Stimulated activated CD8-positive, alpha-beta memory T cell treated with anti-CD3 and anti-CD28 coated beads, Interleukin-12 subunit alpha, Interleukin-12 subunit beta, amount 100 ng/mL, for 24 hours (primary cell): ENCODE results near the gene PBXIP1.
"Not testable (repeated sequence)": the region's sequence is repeated elsewhere in the genome, so short reads cannot be mapped to it uniquely, and the experiment has no call there.

Experiments used
- DNase-seq: peaks from one replicate; pipeline ENCODE4 v3.0.0-alpha.2; 2020; ENCODE audit errors: extremely low read depth

PBXIP1 gene, protein sequence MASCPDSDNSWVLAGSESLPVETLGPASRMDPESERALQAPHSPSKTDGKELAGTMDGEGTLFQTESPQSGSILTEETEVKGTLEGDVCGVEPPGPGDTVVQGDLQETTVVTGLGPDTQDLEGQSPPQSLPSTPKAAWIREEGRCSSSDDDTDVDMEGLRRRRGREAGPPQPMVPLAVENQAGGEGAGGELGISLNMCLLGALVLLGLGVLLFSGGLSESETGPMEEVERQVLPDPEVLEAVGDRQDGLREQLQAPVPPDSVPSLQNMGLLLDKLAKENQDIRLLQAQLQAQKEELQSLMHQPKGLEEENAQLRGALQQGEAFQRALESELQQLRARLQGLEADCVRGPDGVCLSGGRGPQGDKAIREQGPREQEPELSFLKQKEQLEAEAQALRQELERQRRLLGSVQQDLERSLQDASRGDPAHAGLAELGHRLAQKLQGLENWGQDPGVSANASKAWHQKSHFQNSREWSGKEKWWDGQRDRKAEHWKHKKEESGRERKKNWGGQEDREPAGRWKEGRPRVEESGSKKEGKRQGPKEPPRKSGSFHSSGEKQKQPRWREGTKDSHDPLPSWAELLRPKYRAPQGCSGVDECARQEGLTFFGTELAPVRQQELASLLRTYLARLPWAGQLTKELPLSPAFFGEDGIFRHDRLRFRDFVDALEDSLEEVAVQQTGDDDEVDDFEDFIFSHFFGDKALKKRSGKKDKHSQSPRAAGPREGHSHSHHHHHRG

DNA sequence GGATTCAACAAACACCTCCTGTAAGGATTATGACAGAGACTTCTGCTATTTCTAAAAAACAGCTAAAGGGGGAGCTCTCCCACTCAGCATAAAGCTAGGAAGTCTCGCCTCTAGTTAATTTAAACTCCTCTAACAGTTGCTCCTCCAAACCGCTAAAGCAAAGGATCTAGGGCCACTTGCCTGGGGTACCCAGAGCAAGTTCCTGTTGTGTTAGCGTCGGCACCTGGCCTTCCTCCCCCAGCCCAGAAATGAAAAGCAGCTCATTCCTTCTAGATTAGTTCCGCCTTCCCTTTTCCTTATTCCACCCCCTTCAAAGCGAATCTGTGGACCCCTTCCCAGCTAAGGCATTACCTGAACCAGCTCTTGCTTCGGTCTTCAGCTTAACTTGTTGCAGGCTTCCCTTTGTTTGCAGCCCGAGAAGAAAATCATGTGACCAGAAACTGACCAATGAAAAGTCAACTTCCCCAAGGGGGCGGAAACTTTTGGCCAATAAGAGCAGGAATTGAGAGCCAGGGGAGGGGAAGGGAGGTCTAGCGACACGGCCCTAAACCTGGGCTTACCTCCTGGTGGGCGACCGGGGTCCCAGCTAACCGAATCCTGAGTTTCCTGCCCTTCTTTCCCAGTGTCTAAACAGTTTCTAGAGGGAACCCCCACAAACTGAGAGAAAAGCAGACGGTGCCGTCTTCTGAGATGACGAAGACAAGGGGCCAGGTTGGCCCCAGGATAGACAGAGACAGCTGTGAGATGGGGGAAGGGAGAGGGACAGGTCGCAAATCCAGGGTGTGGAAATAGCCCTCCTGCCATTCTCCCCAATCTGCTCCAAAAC, at the start of gene PBXIP1:
TSS of gene PBXIP1 (minus strand) at position 382 of the 826 bp plus-strand sequence. CDS start 2,378 bp downstream, outside the sequence.
- no peak for DNase-seq

DNA sequence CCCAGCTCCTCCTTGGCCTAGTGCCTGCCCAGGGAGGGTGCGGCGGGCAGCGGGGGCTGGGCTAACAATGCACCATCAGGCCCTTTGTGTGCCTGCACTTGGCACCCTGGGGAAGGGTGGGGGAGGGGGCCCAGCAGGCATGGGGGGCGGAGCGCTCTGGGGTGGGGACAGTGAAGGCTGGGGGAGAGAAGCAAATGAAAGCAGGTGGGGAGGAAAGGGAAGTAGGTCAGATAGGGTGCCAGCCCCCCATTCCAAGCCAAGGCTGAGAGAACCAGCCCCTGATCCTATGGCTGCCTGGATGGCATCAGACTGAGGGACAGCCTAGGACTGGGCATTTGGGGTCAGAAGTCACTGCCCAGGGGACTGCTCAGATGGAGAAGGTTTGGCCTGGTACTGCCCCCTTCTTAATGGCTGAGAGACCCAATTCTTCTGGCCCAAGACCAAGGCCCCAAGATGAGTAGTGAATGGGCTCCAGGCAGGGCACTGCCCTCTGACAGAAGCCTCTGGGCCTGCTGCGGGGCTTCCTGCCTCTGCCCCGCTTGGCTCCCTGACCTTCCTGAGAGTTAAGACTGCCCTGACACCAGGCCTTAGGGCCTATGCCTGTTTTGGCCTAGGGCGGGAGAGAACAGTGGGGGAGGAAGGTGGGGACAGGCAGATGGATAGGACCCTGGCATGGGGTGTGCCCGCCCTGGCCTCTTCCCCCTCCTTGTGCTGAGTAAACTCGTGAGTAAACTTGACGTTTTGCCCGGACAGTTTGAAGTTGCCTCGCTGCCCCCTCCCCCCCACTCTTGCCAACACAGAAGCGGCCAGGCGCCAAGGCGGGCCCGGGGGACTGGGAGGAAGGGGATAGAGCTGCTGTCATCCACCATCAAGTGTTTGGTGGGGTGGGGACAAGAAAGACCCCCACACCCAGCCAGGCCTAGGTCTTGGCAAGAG, 49.4 kb upstream of the PBXIP1 start:
- DNase-seq: no peak

- no peak for DNase-seq
Measured at GRCh38 chr1:155004352-155005075, 48.6 kb upstream of the PBXIP1 start.

DNA sequence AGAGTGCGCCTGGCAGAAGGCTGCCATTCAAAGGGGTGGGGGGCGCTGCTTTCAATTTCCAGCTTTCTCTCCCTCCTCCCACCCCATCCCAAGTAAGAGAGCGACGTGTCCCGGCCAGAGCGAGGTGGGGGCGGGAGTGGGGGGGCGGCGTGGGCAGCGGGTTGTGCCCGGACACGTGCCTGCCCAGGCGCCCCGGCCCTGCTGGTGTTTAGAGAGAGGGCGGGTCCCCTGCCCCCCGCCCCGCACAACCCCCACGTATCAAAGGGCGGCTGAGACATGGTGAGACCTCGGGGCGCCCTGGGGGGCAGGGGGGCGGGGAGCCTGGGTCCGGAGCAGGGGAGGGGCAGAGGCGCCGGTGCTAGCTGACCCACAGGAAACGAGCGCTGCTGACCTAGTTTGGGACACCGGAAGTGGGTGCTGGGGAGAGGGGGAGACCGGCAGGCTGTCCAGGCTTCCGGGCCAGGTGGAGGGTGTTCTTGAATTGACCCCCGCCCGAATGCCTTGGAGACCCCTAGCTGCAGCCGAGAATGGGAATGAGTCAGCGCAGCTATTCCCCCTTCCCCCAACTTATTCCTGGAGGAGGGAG, 48.0 kb upstream of the PBXIP1 start:
- DNase-seq: no peak

DNA sequence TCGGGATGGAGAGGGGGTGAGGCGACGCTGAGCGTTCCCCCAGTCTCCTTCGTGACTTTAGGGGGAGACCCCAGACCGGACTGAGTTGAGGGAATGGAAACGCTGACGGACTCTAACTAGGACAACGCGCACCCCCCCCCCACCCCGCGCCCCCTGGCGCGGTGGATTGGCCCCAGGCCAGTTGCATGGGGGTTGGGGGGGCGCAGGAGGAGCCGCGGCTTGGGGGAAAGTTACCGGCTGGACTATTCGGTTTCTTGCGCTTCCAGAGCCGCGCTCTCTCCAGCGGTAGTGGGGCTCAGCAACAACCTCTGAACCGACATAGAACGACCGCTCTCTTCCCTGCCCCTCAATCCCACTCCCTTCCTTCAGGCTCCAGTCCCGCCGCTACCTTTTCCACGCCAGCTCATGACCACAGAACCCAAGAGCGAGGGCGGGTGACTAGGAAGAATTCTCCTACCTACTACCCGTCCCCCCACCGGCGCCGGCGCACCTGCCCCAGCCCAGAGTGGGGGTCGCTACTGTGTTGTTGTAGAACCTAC, 47.4 kb upstream of the PBXIP1 start:
- DNase-seq: no peak

DNA sequence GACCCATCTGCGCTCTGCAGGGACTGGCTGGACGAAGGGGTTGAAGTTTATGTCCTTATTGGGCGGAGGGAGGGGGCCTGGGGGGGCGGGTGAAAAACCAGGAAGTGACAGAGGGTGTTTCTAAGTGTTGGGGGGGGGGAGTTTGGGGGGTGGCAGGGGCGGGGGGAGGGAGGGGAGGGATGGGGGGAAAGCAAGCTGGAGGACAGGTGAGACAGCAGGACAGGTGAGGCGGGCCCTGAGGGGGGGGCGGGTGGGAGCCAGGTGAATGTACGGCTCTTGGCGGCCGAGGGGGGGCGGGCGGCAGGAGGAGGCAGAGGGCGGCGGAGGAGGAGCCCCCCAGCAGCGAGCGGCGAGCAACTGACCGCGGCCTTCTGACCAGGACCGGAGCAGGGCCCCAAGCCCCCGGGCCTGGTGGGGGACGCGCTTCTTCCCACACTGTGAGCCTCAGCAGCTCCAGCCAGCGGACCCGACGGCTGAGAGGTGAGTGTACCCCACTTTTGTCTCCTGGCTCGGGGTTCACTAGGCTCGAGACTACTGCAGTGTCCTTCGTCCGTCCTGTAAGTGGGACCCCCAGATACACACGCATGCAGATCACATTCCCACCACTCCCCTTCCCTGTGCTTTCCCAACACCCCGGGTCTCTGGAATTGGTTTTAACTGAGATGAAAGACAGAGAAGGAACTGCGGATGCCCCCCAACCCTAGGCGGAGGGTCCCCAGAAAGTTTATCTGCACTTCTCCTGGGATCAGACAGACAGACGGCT, 46.7 kb upstream of the PBXIP1 start, which contains the start of gene ZBTB7B:
TSS of gene ZBTB7B (plus strand) at position 339 of the 763 bp plus-strand sequence. CDS start 11,859 bp downstream, outside the sequence.
- DNase-seq: no peak

DNA sequence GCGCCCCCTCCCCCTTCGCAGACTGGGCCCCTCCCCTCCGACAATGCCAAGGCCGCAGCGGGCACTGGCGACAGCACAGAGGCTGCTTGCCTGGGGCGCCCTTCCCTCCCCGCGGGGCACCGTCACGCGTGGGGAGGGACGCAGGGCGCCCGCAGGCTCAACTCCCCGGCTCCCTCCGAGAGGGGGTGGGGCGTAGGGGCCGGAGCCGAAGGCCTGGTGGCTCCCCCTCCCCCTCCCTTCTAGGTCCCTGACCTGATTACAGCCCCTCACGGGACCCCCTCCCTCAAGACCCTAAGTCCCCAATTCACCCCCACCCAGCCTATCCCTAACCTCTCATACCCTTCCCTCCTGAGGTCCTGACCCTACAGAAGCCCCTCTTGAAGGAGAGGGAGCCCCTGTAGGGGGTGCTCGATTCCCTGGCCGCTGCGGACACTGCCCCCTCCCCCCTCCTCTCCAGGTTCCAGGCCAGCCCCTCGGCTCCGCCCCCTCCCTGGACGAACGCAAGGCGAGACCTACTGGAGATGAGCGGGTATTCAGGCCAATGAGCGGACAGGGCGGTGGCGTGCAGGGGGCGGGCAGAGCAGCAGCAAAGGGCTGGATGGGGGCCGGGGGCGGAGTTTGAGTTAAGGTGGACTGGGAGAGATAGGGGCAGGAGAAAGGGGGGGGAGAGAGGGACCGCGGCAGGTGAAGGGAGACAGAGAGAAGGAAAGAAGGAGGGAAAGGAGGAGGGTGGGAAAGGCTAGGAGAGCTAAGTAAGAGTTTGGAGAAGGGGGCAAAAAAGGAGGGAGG, 46.0 kb upstream of the PBXIP1 start:
- peak; percentile 99 for DNase-seq

DNA sequence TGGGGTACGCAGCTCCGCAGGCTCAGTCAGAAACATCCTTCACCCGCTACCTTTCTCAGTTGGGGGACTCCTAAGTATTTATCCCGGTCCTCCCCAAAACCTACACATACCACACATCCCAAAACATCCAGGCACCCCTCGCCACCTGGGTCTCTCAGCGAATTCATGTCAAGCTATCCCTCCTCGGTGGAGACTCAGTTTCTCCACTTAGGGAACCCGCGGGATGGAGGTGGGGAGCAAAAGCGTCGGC, 45.5 kb upstream of the PBXIP1 start:
- DNase-seq: no peak

DNA sequence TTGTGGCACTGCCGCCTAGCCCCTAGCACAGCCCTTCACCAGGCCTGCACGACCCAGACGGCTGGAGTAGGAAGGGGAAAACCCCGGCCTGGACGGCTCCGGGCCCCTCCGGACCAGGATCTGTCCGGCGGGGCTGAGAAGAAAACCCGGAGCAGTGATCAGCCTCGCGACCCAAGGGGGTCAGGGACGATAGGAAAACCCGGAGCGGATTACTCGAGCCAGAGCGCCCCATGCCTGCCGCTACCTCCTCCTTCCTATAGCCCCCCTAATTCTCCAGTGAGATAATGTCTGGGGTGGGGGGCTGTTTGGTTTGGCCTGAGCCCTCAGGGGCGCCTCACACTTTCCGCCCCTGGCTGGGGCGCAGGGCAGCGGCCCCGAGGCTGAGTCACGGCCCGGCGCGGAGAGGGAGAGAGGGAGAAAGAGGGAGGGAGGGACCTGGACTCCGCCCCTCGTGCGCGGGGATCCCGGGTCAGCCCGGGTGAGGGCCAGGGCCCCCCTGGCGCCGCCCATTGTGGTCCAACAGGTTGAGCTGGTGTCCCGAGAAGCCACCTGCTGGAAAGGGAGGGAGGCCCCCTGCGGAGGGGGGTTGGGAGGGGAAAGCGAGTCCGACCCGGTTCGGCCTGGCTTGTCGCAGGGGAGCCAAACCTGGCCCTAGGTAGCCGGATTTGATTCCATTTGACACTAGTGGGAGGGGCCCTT, 45.0 kb upstream of the PBXIP1 start:
- peak; percentile 57 for DNase-seq

- no peak for DNase-seq
Measured at GRCh38 chr1:155000411-155000725, 44.5 kb upstream of the PBXIP1 start.

DNA sequence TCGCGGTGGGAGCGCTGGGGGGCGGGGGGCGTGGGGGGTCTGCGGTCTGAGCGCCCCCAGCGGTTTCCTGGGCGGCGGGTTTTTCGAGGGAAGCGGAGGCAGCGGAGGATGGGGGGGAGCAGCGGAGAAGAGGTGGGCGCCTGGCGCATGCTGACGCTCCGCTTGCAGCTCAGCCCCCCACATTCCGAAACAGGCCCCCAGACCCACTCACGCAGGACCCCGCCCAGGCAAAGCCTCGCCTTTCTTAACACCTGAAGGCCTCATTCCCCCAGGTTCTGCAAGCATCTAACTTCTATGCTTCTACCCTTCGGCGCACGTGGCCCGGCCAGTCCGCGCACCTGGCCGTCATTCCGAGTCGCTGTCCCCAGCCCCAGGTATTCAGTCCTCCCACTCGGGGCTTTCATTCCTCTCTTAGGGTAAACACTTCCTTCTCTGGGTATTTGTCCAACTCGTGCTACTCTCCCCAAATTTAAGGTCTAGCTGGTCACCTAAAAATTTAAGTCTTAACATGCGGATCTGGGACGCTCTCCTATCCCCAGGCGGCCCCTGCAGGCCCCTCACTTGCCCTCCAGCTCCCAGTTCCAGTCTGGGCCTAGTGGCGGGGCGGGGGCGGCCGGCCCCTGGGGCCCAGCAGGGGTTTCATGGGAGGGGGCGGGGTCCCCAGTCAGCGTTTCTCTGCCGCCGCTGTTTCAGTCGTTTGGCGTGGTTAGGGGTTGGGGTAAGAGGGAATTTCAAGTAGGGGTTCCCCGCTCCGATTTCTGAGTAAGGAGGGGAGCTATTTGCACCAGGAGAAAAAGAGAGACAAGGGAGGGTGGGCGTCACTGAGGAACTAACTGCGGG, 43.9 kb upstream of the PBXIP1 start:
- no peak for DNase-seq

DNA sequence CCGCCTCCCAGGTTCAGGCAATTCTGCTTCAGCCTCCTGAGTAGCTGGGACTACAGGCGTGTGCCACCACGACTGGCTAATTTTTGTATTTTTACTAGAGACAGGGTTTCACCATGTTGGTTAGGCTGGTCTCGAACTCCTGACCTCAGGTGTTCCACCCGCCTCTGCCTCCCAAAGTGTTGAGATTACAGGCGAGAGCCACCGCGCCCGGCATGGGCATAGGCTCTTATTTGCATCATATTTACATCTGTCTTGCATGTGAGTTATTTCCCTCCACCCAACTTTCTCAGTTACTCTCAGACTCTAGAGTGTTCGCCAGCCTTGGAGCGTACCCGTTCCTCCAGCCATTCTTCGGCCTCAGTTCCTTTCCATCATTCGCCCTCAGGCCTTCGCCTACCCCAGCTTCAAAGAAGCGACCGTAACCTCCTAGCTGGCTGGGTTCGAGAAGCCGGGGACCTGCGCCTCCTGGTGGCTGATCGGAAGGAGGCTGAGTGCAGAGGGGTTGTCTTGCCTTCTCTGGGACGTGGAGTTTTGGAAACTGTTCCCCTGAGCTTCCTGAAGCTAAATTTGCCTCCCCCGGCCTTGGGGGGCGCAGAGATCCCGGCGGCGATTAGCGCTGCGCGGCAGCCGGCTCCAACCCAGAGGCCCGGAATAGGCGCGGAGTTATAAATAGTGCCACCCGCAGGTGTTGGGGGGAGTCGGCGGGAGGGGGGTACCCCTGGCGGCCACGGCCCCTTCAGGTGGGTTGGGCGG, 43.1 kb upstream of the PBXIP1 start:
- no peak for DNase-seq

- no peak for DNase-seq
Measured at GRCh38 chr1:154998201-154998780, 42.4 kb upstream of the PBXIP1 start.

DNA sequence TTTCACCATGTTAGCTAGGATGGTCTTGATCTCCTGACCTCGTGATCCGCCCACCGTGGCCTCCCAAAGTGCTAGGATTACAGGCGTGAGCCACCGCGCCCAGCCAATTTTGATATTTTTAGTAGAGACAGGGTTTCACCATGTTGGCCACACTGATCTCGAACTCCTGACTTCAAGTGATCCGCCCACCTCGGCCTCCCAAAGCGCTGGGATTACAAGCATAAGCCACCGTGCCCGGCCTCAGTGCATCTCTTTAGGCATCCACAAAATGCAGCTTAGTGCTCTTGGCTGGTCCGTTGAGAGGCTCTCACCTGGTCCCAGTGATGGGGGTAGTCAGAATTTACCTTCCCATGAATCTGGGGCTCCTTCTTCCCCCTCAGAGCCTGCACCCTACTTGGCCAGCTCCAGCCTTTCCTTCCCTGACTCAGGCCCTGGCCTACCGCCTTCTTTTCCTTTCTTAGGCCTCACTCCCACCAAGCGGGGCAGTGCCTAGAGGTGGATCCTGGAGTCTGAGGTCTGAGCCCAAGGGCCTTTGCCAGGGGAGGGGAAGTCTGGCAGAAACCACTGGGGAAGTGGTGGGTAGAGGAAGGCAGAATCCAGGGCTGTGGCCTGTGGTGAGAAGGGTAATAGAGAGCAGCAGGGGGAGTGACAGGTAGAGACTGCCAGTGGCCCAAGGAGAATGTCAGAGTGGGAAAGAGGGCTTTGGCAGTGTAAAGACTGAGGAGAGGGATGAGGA, 41.2 kb upstream of the PBXIP1 start:
- no peak for DNase-seq

DNA sequence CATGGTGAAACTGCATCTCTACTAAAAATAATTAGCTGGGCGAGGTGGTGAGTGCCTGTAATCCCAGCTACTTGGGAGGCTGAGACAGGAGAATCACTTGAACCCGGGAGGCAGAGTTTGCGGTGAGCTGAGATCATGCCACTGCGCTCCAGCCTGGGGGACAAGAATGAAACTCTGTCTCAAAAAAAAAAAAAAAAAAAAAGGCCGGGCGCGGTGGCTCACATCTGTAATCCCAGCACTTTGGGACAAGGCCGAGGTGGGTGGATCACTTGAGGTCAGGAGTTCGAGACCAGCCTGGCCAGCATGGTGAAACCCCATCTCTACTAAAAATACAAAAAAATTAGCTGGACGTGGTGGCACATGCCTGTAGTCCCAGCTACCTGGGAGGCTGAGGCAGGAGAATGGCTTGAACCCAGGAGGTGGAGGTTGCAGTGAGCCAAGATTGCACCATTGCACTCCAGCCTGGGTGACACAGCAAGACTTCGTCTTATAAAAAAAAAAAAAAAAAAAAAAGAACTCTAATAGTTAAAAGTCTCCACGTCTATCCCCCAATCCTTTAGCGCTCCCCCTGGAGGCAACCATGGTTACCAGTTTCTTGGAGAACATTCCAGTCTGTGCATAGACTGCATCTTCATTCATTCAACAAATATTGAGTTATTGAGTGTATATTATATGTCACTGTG, 39.5 kb upstream of the PBXIP1 start:
- DNase-seq: not testable (repeated sequence)
